Ascending aorta (tissue), 2 donors: ENCODE data around the gene SLC7A6. TPM values are rescaled to one million over a fixed set of nuclear protein-coding genes. Genes with fewer than 3 reads are reported as not detected.

ENCODE experiments used
- DNase-seq, 2 donors: peaks; one replicate each; pipeline ENCODE4 v3.0.0-alpha.2; 2019; ENCODE audit warnings: low spot score in 2 of 2
- H3K27ac ChIP-seq, 2 donors: fragments of 200-600 bp; sonication (generic); one replicate each; pipeline ENCODE4 v1.5.1; 2016 to 2017; ENCODE audit warnings: mild to moderate bottlenecking in 1 of 2
- H3K27me3 ChIP-seq: fragments of 200-600 bp; sonication (generic); one replicate; pipeline ENCODE4 v1.5.1; 2017
- H3K36me3 ChIP-seq, 2 donors: fragments of 200-600 bp; sonication (generic); one replicate each; pipeline ENCODE4 v1.5.1; 2016
- H3K4me1 ChIP-seq, 2 donors: fragments of 200-600 bp; sonication (generic); one replicate each; pipeline ENCODE4 v1.5.1; 2016 to 2017; ENCODE audit warnings: mild to moderate bottlenecking in 1 of 2
- H3K4me3 ChIP-seq, 2 donors: fragments of 200-600 bp; sonication (generic); one replicate each; pipeline ENCODE4 v1.5.1; 2016 to 2017; ENCODE audit warnings: mild to moderate bottlenecking in 1 of 2
- H3K9me3 ChIP-seq, 2 donors: fragments of 200-600 bp; sonication (generic); one replicate each; pipeline ENCODE4 v1.5.1; 2016
- intact Hi-C: fragments of 100-400 bp; cut with DNase I; formaldehyde crosslinking; loops from one replicate; pipeline ENCODE4 v1.15.1; 2023
- total RNA-seq: library from RNA; depleted of rRNA; stranded (reverse); fragments of >200 nt; gene quantifications from one replicate; pipeline ENCODE4 v1.1.0, GENCODE V29; 2016
- TF ChIP-seq, protein P1 (sequence below), 3 experiments: fragments of 200-600 bp in 2 of 3; fragments of 450-650 bp in 1 of 3; sonication (generic) in 2 of 3; IDR thresholded peaks; one replicate each; pipeline ENCODE4 v1.5.1; 2016 to 2019; ENCODE audit warnings: antibody characterized with exemption in 3 of 3, mild to moderate bottlenecking in 1 of 3, moderate library complexity in 1 of 3

Gene SLC7A6
- total RNA-seq, 1 donor from 2014 or later, result 27.7 TPM

DNA sequence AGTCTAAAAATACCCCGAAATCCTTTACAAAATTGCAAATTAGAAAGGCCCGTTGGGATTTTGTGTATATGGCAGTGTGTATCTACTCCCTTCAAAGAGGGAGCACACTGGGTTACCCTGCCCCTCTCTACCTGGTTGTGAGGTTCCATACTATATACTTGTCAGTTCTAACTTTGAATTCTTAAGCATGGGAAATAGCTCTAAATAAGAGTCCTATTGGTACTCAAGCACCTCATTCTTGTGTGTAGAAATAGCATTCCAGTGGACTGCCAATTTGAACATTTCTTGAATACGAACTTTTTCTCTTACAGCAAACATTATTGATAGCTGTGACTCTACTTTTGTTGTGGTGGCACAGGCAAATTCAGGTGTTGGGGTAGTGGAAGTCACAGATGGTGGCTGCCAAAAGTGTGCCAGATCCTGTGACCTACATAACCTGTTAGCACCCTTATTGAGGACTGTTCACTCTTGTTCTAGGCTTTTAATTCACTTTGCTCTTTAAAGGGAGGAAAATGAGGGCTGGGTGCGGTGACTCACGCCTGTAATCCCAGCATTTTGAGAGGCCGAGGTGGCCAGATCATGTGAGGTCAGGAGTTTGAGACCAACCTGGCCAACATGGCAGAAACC, 44.5 kb upstream of the SLC7A6 start:
- no peaks in the 10 kb centered on the region for H3K27me3 ChIP-seq
- H3K4me1 ChIP-seq, result no peaks in the 10 kb centered on the region
- H3K4me3 ChIP-seq, result no peak overlapping the region
- H3K27ac ChIP-seq, result no peak overlapping the region
- no peaks in the 10 kb centered on the region for H3K9me3 ChIP-seq
- no peaks in the 10 kb centered on the region for H3K36me3 ChIP-seq
- intact Hi-C loops, result no loop called here
- DNase-seq, result no peak
- TF ChIP-seq, protein P1, sequence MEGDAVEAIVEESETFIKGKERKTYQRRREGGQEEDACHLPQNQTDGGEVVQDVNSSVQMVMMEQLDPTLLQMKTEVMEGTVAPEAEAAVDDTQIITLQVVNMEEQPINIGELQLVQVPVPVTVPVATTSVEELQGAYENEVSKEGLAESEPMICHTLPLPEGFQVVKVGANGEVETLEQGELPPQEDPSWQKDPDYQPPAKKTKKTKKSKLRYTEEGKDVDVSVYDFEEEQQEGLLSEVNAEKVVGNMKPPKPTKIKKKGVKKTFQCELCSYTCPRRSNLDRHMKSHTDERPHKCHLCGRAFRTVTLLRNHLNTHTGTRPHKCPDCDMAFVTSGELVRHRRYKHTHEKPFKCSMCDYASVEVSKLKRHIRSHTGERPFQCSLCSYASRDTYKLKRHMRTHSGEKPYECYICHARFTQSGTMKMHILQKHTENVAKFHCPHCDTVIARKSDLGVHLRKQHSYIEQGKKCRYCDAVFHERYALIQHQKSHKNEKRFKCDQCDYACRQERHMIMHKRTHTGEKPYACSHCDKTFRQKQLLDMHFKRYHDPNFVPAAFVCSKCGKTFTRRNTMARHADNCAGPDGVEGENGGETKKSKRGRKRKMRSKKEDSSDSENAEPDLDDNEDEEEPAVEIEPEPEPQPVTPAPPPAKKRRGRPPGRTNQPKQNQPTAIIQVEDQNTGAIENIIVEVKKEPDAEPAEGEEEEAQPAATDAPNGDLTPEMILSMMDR (IDR thresholded peaks at IDR 0.05), result no peak

DNA sequence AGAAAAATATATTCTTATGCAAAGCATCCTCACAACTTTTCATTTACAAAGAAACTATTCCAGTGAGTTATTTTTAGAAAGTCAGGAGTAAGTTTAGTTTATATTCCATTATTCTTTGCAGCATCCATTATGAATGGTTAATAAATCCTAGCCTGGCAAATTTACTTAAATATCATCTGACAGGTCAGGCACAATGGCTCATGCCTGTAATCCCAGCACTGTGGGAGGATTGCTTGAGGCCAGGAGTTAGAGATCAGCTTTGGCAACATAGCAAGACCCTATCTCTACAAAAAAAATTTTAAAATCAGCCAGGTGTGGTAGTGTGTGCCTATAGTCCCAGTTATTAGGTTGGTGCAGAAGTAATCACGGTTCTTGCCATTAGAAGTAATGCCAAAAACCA, 41.3 kb upstream of the SLC7A6 start:
- Histone ChIP-seq H3K27me3 (no peaks in the 10 kb centered on the region), H3K4me3 (no peak overlapping the region), H3K36me3 (peaks cover 0 to 13% of the 10 kb centered on the region in 2 donors), H3K4me1 (no peaks in the 10 kb centered on the region), H3K27ac (no peak overlapping the region), H3K9me3 (no peaks in the 10 kb centered on the region)
- DNase-seq, result no peak
- TF ChIP-seq, protein P1 (IDR thresholded peaks at IDR 0.05), result no peak
- intact Hi-C loops, result no loop called here

DNA sequence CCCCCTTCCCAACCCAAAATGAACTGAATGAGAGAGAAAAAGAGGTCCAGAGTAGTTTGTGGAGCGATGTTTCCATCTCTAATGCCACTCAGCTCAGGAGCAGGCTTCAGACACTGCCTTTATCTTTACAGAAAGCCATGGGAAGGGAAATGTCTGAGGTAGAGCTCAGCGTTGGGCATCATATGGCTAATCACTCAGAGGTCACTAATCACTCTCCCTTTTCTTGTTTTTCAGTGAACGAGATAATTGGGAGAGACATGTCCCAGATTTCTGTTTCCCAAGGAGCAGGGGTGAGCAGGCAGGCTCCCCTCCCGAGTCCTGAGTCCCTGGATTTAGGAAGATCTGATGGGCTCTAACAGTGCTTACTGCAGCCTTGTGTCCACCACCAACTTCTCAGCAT, 38.2 kb upstream of the SLC7A6 start:
- H3K27ac ChIP-seq, result no peak overlapping the region
- intact Hi-C loops, result no loop called here
- TF ChIP-seq, protein P1 (IDR thresholded peaks at IDR 0.05), result no peak

DNA sequence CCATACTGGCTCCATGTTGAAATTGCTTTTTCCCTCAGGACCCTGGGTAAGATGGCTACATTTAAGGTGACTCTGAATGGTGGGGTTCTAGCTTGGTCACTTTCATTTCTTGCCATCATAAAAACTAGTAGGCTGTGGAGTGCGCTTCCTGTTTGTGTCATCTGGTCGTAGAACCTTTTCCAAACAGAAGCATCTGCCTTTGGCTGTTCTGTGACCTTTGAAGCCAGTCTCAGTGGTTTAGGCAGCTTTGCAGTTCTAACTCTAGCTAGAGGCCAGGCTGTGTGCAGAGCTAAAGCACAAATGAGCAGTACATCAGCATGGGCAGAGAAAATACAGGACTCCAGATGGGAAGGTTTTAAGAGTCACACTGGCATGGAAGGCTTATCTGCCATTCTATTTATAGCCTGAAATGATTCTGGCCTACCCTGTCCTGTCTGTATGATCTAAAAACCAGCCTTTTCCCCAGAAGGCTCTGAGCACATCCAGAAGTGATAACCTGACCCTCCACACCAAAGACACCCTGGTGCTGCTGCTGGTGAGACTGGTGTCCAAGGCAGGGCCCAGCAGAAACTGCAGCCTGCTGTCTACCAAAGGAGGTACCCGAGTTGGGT, 37.0 kb upstream of the SLC7A6 start:
- intact Hi-C loops, result no loop called here
- Histone ChIP-seq H3K9me3 (no peaks in the 10 kb centered on the region), H3K4me3 (no peak overlapping the region), H3K4me1 (peaks cover 0 to 2% of the 10 kb centered on the region in 2 donors), H3K36me3 (peaks cover 0 to 13% of the 10 kb centered on the region in 2 donors), H3K27me3 (no peaks in the 10 kb centered on the region), H3K27ac (no peak overlapping the region)
- DNase-seq, result no peak
- TF ChIP-seq, protein P1 (IDR thresholded peaks at IDR 0.05), result no peak

More for the DNA sequence above, 38.2 kb upstream of the SLC7A6 start:
- Histone ChIP-seq H3K9me3 (no peaks in the 10 kb centered on the region), H3K27me3 (no peaks in the 10 kb centered on the region), H3K36me3 (peaks cover 0 to 13% of the 10 kb centered on the region in 2 donors), H3K4me3 (no peak overlapping the region), H3K4me1 (peaks cover 0 to 2% of the 10 kb centered on the region in 2 donors)
- no peak for DNase-seq

DNA sequence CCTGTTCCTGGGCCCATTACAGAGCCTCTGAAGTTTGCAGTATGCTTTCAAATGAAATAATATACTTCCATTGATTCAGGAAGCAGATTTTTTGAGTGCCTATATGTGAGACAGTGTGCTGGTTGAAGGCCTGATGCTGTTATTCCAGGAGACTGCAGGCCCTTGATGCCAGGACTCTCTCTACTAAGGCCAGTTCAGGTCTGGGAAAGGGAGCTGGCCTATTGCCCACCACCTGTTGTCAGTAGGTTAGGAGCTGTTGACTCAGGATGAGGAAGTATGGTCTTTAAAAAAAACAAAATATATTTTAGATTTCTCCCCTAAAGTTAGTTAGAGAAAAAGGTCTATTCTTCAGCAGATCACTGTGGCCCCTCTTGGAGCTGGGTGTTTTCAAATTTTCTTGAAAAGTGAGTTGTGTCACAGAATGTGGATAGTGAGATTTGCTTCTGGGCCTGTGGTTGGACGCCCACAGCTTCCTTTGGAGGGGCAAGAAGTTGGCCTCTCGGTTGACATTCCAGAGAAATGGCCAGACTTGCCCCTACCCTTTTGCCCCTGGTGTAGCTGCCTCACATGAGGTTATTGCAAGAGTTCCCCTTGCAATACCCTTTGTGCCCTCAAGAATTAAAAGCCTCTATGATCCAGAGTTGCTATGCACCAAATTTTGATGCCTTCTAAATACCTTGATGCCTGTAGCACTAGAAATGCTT, 36.3 kb upstream of the SLC7A6 start:
- intact Hi-C loops, result no loop called here

More for the DNA sequence above, 36.3 kb upstream of the SLC7A6 start:
- H3K9me3 ChIP-seq, result no peaks in the 10 kb centered on the region
- H3K27ac ChIP-seq, result no peak overlapping the region
- TF ChIP-seq, protein P1 (IDR thresholded peaks at IDR 0.05), result no peak
- no peak overlapping the region for H3K4me3 ChIP-seq
- H3K27me3 ChIP-seq, result no peaks in the 10 kb centered on the region
- H3K4me1 ChIP-seq, result peaks cover 0 to 2% of the 10 kb centered on the region in 2 donors
- no peak for DNase-seq
- H3K36me3 ChIP-seq, result peaks cover 0 to 13% of the 10 kb centered on the region in 2 donors
